Activated CD4-positive, alpha-beta T cell treated with anti-CD3 and anti-CD28 coated beads, Interleukin-2, amount 10 ng/mL, durations not matched to agents 7 days and 5 days (primary cell): ENCODE results near the gene TLX1. TPM values are rescaled to one million over a fixed set of nuclear protein-coding genes. Genes with fewer than 3 reads are reported as not detected.
"Not testable (repeated sequence)": the region's sequence is repeated elsewhere in the genome, so short reads cannot be mapped to it uniquely, and the experiment has no call there.

Experiments
- CTCF ChIA-PET: fragments of 350-600 bp; sonication (Branson Sonifier 250); formaldehyde crosslinking; loops from one replicate; lab custom pipeline; 2021; ENCODE audit warnings: antibody characterized with exemption; lab: Charles Lee
- POLR2A ChIA-PET: fragments of 350-600 bp; sonication (Branson Sonifier 250); formaldehyde crosslinking; loops from one replicate; lab custom pipeline; 2021; ENCODE audit warnings: antibody characterized with exemption; lab: Charles Lee
- DNase-seq: peaks from one replicate; pipeline ENCODE4 v3.0.0-alpha.2; 2020
- H3K27ac Mint-ChIP-seq: one replicate; pipeline ENCODE4 v1.8.0; 2021; ENCODE audit warnings: mild to moderate bottlenecking, moderate library complexity, mixed read lengths
- H3K27me3 Mint-ChIP-seq: one replicate; pipeline ENCODE4 v1.8.0; 2021; ENCODE audit warnings: mixed read lengths
- H3K36me3 Mint-ChIP-seq: one replicate; pipeline ENCODE4 v1.8.0; 2021; ENCODE audit warnings: low read depth, mixed read lengths
- H3K4me1 Mint-ChIP-seq: one replicate; pipeline ENCODE4 v1.8.0; 2021; ENCODE audit warnings: mixed read lengths
- H3K4me3 Mint-ChIP-seq: one replicate; pipeline ENCODE4 v1.8.0; 2021; ENCODE audit warnings: mild to moderate bottlenecking, moderate library complexity, mixed read lengths
- H3K9me3 Mint-ChIP-seq: one replicate; pipeline ENCODE4 v1.8.0; 2021; ENCODE audit warnings: mixed read lengths
- total RNA-seq, 2 experiments: library from RNA; stranded (reverse); gene quantifications; one replicate each; pipeline ENCODE4 v1.2.3, GENCODE V29; 2021

The TLX1 gene
- total RNA-seq, 2 experiments from 2014 or later: not detected

DNA sequence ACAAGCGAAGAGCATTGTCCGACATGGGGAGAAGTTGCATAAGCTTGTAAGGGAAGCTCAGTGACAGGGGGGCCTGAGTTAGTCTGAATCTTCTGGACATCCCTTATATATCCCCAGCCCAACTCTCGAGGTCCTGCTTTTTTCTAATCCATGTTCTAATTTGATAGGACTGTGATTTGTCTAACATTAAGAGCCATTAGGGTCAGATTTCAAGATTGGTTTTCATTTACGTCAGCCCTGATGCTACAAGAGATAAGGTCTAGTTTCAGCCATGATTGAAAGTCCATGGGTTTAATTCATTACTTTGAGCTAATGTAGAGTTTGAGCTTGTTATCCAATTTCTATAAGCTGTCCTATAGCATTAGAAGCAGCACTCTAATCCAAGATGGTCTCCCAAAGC, 20.3 kb downstream of the TLX1 start:
- H3K27me3 Mint-ChIP-seq: peaks cover 66% of the 10 kb centered on the region
- H3K27ac Mint-ChIP-seq: no peak overlapping the region
- H3K4me1 Mint-ChIP-seq: no peaks in the 10 kb centered on the region
- no peaks in the 10 kb centered on the region for H3K36me3 Mint-ChIP-seq
- no peak overlapping the region for H3K4me3 Mint-ChIP-seq
- POLR2A ChIA-PET: no interaction called here
- CTCF ChIA-PET: interaction anchor here (0.7 to 1.5 kb wide), 4 partner anchors 9 to 151 kb away, joined by 3 to 14 read pairs (median 6); no protein-coding TSS in a partner anchor
- no peaks in the 10 kb centered on the region for H3K9me3 Mint-ChIP-seq
- DNase-seq: no peak

DNA sequence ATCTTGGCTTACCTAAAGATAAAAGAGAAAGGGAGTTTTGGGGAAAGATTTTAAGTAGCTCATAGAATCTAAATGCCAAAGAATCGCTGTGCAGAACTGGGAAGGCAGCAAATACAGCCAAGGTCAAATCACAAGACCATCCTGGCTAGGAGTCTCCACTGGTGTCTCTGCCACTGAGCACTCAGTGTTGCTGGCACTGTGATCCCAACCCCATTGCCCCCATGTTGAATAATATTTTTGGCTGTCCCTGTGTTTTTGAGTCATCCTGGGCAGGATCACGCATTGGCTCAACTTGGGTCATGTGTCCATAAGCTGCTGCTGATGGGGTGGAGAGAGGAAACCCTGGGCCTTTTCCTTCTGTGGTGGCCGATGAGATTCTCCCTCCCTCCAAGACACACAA, 21.2 kb downstream of the TLX1 start:
- DNase-seq: no peak
- CTCF ChIA-PET: interaction anchor here (1.5 kb wide), 2 partner anchors 10 kb away, joined by 10 to 14 read pairs; no protein-coding TSS in a partner anchor
- no peaks in the 10 kb centered on the region for H3K36me3 Mint-ChIP-seq
- POLR2A ChIA-PET: interaction anchor here (1.1 kb wide), 1 partner anchor 28 kb away, joined by 4 read pairs; no protein-coding TSS in a partner anchor
- H3K27ac Mint-ChIP-seq: no peak overlapping the region
- no peaks in the 10 kb centered on the region for H3K9me3 Mint-ChIP-seq
- no peaks in the 10 kb centered on the region for H3K4me1 Mint-ChIP-seq
- peaks cover 62% of the 10 kb centered on the region for H3K27me3 Mint-ChIP-seq
- H3K4me3 Mint-ChIP-seq: no peak overlapping the region

GRCh38 chr10:101154506-101154905, 23.4 kb downstream of the TLX1 start:
- H3K4me1 Mint-ChIP-seq, H3K9me3 Mint-ChIP-seq, POLR2A ChIA-PET, H3K27ac Mint-ChIP-seq, H3K4me3 Mint-ChIP-seq, H3K36me3 Mint-ChIP-seq, DNase-seq: not testable (repeated sequence)
- peaks cover 61% of the 10 kb centered on the region for H3K27me3 Mint-ChIP-seq
- CTCF ChIA-PET: interaction anchor here (0.6 to 3.3 kb wide), 4 partner anchors 13 to 640 kb away, joined by 3 to 16 read pairs (median 4); no protein-coding TSS in a partner anchor

GRCh38 chr10:101155896-101156295, 24.8 kb downstream of the TLX1 start:
- CTCF ChIA-PET: interaction anchor here (1.0 to 3.3 kb wide), 2 partner anchors 11 to 14 kb away, joined by 3 to 16 read pairs; no protein-coding TSS in a partner anchor
- Mint-ChIP-seq H3K27ac (no peak overlapping the region), H3K4me1 (no peaks in the 10 kb centered on the region), H3K4me3 (no peak overlapping the region), H3K27me3 (peaks cover 50% of the 10 kb centered on the region), H3K36me3 (no peaks in the 10 kb centered on the region), H3K9me3 (no peaks in the 10 kb centered on the region)
- no peak for DNase-seq
- POLR2A ChIA-PET: no interaction called here

GRCh38 chr10:101157756-101158458, 26.8 kb downstream of the TLX1 start:
- Mint-ChIP-seq H3K9me3 (no peaks in the 10 kb centered on the region), H3K27me3 (peaks cover 55% of the 10 kb centered on the region), H3K4me1 (peaks cover 3% of the 10 kb centered on the region), H3K36me3 (no peaks in the 10 kb centered on the region), H3K27ac (no peak overlapping the region), H3K4me3 (no peak overlapping the region)
- ChIA-PET POLR2A (no interaction called here), CTCF (interaction anchor here (1.2 to 1.5 kb wide), 2 partner anchors 16 to 56 kb away, joined by 4 to 6 read pairs; no protein-coding TSS in a partner anchor)
- DNase-seq: no peak

- ChIA-PET POLR2A (no interaction called here), CTCF (interaction anchor here (1.2 to 1.5 kb wide), 2 partner anchors 17 to 55 kb away, joined by 4 to 6 read pairs; no protein-coding TSS in a partner anchor)
- no peaks in the 10 kb centered on the region for H3K36me3 Mint-ChIP-seq
- peaks cover 58% of the 10 kb centered on the region for H3K27me3 Mint-ChIP-seq
- H3K4me1 Mint-ChIP-seq: peaks cover 3% of the 10 kb centered on the region
- no peak overlapping the region for H3K27ac Mint-ChIP-seq
- no peaks in the 10 kb centered on the region for H3K9me3 Mint-ChIP-seq
- no peak for DNase-seq
- no peak overlapping the region for H3K4me3 Mint-ChIP-seq
Observed at GRCh38 chr10:101158459-101159058, 27.5 kb downstream of the TLX1 start.

- CTCF ChIA-PET: interaction anchor here (0.5 to 1.5 kb wide), 8 partner anchors 10 to 857 kb away, joined by 3 to 10 read pairs (median 4); no protein-coding TSS in a partner anchor
- Mint-ChIP-seq H3K9me3 (no peaks in the 10 kb centered on the region), H3K4me3 (no peak overlapping the region), H3K4me1 (peaks cover 3% of the 10 kb centered on the region), H3K27me3 (peaks cover 68% of the 10 kb centered on the region), H3K36me3 (no peaks in the 10 kb centered on the region), H3K27ac (no peak overlapping the region)
- POLR2A ChIA-PET: no interaction called here
- peak; percentile 77 for DNase-seq
Observed at GRCh38 chr10:101161494-101162299, 30.6 kb downstream of the TLX1 start.

DNA sequence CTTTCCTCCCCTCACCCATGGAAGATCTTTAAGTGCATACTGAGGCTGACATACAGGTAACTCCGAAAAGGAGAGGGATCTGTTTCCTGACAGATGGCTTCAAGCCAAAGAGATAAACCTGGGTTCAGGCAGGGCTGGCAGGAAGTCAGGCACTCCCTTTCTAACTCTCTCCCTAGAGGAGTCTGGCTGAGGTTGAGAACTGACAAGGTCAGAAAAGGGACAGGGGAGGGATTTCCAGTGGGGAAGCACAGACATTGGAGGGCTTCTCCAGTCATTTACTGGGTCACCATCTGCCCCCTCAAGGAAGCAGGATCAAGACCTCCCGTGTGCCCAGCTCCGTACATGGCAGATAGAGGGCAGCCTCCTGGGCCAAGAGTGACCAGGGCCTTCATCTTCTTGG, 31.6 kb downstream of the TLX1 start:
- CTCF ChIA-PET: no interaction called here

DNA sequence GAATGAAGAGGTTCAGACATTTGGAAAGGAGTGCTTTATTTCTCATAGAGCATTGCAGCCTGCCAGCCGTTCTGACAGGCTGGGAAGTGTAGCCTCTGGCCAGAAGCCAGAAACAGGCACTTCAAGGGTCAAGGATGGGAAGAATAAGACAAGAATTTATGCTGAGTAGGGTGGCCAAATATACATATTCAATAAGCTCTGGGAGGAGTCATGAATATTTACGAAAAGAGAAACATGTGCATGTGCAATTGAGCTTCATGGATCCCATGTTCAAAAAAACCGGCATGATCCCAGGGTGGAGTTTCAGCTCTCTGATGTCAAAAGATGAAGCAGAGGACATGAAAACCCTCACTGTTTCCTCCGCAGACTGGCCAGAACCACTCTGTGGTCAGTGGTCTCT, 32.9 kb downstream of the TLX1 start:
- Mint-ChIP-seq H3K4me3 (no peak overlapping the region), H3K27me3 (peaks cover 68% of the 10 kb centered on the region), H3K9me3 (no peaks in the 10 kb centered on the region), H3K4me1 (peaks cover 3% of the 10 kb centered on the region), H3K27ac (no peak overlapping the region), H3K36me3 (no peaks in the 10 kb centered on the region)
- DNase-seq: no peak
- POLR2A ChIA-PET: no interaction called here
- CTCF ChIA-PET: interaction anchor here (1.4 kb wide), 1 partner anchor 51 kb away, joined by 3 read pairs; no protein-coding TSS in a partner anchor

More for the DNA sequence above, 31.6 kb downstream of the TLX1 start:
- Mint-ChIP-seq H3K27me3 (peaks cover 73% of the 10 kb centered on the region), H3K36me3 (no peaks in the 10 kb centered on the region), H3K27ac (no peak overlapping the region), H3K4me1 (peaks cover 3% of the 10 kb centered on the region), H3K4me3 (no peak overlapping the region), H3K9me3 (no peaks in the 10 kb centered on the region)
- POLR2A ChIA-PET: no interaction called here
- no peak for DNase-seq

GRCh38 chr10:101165736-101166135, 34.6 kb downstream of the TLX1 start:
- Mint-ChIP-seq H3K36me3 (no peaks in the 10 kb centered on the region), H3K27me3 (peaks cover 68% of the 10 kb centered on the region), H3K4me1 (peaks cover 3% of the 10 kb centered on the region), H3K9me3 (no peaks in the 10 kb centered on the region), H3K4me3 (no peak overlapping the region), H3K27ac (no peak overlapping the region)
- ChIA-PET POLR2A (no interaction called here), CTCF (interaction anchor here (0.5 to 1.5 kb wide), 3 partner anchors 27 to 1057 kb away, joined by 3 to 4 read pairs (median 4); no protein-coding TSS in a partner anchor)
- DNase-seq: no peak

DNA sequence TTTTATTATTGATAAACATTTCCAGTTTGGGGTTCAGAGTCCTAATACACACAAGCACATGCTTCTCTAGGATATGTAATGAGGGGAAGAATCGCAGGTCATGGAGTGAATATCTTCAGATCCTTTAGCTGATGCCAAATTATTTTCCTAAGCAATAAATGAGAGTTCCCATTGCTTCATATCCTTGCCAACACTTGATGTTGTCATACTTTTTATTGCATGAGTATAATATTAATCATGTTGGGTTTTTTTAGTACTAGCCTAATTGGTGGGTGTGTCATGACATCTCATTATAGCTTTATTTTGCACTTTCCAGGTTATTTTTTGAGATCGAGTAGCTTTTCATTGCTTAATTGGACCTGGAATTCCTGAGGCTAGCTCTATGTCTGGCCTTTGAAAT, 35.3 kb downstream of the TLX1 start:
- no peaks in the 10 kb centered on the region for H3K9me3 Mint-ChIP-seq
- peaks cover 64% of the 10 kb centered on the region for H3K27me3 Mint-ChIP-seq
- H3K4me3 Mint-ChIP-seq: no peak overlapping the region
- ChIA-PET POLR2A (no interaction called here), CTCF (interaction anchor here (0.5 to 1.5 kb wide), 6 partner anchors 9 to 1058 kb away, joined by 3 to 4 read pairs (median 3); no protein-coding TSS in a partner anchor)
- H3K4me1 Mint-ChIP-seq: peaks cover 3% of the 10 kb centered on the region
- no peak for DNase-seq
- no peaks in the 10 kb centered on the region for H3K36me3 Mint-ChIP-seq
- no peak overlapping the region for H3K27ac Mint-ChIP-seq

DNA sequence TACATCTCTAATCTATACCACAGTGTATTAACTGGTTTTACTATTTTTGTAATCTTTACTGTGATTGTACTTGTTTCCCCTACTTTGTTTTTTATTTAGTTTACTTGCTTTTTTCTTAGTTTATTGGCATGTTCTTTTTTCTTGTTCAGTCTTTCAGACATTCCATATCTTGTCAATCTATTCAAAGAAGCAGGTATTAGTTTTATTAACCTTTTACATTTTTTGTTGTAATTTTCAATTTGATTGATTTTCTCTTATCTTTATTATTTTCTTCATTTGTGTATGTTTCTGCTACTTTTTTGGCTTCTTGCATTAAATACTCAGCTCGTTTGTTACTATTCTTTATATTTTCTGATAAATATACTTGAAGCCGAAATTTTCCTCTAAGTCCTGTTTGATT, 41.6 kb downstream of the TLX1 start:
- no peaks in the 10 kb centered on the region for H3K4me1 Mint-ChIP-seq
- ChIA-PET POLR2A (no interaction called here), CTCF (interaction anchor here (2.3 kb wide), 1 partner anchor 11 kb away, joined by 9 read pairs; no protein-coding TSS in a partner anchor)
- no peaks in the 10 kb centered on the region for H3K36me3 Mint-ChIP-seq
- peaks cover 4% of the 10 kb centered on the region for H3K9me3 Mint-ChIP-seq
- no peak overlapping the region for H3K4me3 Mint-ChIP-seq
- H3K27ac Mint-ChIP-seq: no peak overlapping the region
- DNase-seq: no peak
- peaks cover 28% of the 10 kb centered on the region for H3K27me3 Mint-ChIP-seq
